ENCODE results near the gene SLC29A2.

DNA sequence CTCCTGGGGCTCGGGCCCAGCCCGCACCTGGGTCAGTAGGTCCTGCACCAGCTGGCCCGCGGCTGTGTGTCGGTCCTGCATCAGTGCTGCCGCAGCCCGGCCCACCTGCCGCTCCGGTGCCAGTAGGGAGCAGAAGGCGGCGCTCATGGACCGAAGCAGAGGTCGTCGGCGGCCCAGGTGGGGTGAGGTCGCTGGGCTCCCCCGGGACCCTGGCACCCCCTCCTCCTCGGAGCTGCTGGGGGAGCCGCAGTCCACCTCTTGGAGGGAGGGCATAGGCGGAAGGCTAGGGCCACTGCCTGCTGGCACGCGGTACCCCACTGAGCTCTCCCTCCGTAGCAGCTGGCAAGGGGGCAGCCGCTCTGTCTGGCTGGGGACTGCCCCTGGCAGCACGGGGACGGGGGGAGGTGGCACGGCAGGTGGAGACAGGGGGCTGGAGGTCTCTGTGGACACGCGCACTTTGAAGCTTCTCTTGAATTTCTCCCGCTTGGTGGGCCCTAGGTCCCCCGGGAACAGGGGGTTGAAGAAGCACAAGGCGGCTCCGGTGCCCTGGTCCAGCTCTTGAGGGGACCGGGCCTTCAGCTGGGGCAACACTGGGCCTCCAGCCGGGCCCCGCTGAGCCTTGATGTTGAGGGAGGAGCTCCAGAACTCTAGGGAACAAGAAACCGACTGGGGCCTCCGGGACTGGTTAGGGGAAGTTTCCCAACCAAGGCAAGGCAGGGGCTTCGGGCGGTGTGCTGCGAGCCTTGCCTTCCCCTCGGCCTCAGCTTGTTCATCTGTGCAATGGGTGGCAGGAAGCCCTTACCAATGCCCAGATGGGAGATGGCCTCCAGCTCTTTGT is 36.7 kb downstream of the SLC29A2 start:
- TF ChIP-seq GABPA (IDR thresholded peaks at IDR 0.05; ENCODE audit: low read depth) (no peak), POLR2AphosphoS5 (IDR thresholded peaks at IDR 0.05; ENCODE audit: low read depth, low read length) (no peak), YY1 (IDR thresholded peaks at IDR 0.05; ENCODE audit: low read depth) (no peak), FOXM1 (IDR thresholded peaks at IDR 0.05; ENCODE audit: low read depth) (no peak), RCOR1 (IDR thresholded peaks at IDR 0.05; ENCODE audit: low read length) (no peak), MAX (IDR thresholded peaks at IDR 0.05; ENCODE audit: low read depth) (no peak), USF2 (IDR thresholded peaks at IDR 0.05; ENCODE audit: borderline replicate concordance, low read depth, low read length) (no peak), ZBTB33 (IDR thresholded peaks at IDR 0.05; ENCODE audit: borderline replicate concordance, low read depth) (no peak)
- TF ChIP-seq, protein P1, sequence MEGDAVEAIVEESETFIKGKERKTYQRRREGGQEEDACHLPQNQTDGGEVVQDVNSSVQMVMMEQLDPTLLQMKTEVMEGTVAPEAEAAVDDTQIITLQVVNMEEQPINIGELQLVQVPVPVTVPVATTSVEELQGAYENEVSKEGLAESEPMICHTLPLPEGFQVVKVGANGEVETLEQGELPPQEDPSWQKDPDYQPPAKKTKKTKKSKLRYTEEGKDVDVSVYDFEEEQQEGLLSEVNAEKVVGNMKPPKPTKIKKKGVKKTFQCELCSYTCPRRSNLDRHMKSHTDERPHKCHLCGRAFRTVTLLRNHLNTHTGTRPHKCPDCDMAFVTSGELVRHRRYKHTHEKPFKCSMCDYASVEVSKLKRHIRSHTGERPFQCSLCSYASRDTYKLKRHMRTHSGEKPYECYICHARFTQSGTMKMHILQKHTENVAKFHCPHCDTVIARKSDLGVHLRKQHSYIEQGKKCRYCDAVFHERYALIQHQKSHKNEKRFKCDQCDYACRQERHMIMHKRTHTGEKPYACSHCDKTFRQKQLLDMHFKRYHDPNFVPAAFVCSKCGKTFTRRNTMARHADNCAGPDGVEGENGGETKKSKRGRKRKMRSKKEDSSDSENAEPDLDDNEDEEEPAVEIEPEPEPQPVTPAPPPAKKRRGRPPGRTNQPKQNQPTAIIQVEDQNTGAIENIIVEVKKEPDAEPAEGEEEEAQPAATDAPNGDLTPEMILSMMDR (IDR thresholded peaks at IDR 0.05), result no peak
- TF ChIP-seq, protein P2, sequence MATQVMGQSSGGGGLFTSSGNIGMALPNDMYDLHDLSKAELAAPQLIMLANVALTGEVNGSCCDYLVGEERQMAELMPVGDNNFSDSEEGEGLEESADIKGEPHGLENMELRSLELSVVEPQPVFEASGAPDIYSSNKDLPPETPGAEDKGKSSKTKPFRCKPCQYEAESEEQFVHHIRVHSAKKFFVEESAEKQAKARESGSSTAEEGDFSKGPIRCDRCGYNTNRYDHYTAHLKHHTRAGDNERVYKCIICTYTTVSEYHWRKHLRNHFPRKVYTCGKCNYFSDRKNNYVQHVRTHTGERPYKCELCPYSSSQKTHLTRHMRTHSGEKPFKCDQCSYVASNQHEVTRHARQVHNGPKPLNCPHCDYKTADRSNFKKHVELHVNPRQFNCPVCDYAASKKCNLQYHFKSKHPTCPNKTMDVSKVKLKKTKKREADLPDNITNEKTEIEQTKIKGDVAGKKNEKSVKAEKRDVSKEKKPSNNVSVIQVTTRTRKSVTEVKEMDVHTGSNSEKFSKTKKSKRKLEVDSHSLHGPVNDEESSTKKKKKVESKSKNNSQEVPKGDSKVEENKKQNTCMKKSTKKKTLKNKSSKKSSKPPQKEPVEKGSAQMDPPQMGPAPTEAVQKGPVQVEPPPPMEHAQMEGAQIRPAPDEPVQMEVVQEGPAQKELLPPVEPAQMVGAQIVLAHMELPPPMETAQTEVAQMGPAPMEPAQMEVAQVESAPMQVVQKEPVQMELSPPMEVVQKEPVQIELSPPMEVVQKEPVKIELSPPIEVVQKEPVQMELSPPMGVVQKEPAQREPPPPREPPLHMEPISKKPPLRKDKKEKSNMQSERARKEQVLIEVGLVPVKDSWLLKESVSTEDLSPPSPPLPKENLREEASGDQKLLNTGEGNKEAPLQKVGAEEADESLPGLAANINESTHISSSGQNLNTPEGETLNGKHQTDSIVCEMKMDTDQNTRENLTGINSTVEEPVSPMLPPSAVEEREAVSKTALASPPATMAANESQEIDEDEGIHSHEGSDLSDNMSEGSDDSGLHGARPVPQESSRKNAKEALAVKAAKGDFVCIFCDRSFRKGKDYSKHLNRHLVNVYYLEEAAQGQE (IDR thresholded peaks at IDR 0.05; ENCODE audit: low read depth, low read length), result no peak
- TF ChIP-seq, protein P3, sequence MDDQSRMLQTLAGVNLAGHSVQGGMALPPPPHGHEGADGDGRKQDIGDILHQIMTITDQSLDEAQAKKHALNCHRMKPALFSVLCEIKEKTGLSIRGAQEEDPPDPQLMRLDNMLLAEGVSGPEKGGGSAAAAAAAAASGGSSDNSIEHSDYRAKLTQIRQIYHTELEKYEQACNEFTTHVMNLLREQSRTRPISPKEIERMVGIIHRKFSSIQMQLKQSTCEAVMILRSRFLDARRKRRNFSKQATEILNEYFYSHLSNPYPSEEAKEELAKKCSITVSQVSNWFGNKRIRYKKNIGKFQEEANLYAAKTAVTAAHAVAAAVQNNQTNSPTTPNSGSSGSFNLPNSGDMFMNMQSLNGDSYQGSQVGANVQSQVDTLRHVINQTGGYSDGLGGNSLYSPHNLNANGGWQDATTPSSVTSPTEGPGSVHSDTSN (IDR thresholded peaks at IDR 0.05), result no peak

Measured in SK-N-SH (cell line).